Neural progenitor cell (in vitro differentiated cells): ENCODE results near the gene BARD1. TPM values are rescaled to one million over a fixed set of nuclear protein-coding genes. Genes with fewer than 3 reads are reported as not detected.

Experiments
- DNase-seq: peaks from one replicate; pipeline ENCODE4 v3.0.0-alpha.2; 2016; ENCODE audit warnings: low spot score
- H2AFZ ChIP-seq: fragments of 200-600 bp; sonication (generic); replicated peaks from 2 replicates; pipeline ENCODE4 v1.6.1; 2016; ENCODE audit warnings: antibody characterized with exemption
- H3F3A ChIP-seq: fragments of 200-600 bp; sonication (generic); 2 replicates; pipeline ENCODE4 v1.6.1; 2016; ENCODE audit warnings: antibody characterized with exemption, low read depth
- H3K27ac ChIP-seq: fragments of 200-600 bp; sonication (generic); 2 replicates; pipeline ENCODE4 v1.5.1; 2016; ENCODE audit warnings: mild to moderate bottlenecking
- H3K27me3 ChIP-seq: fragments of 200-600 bp; sonication (generic); 2 replicates; pipeline ENCODE4 v1.6.1; 2016; ENCODE audit warnings: mild to moderate bottlenecking, moderate library complexity
- H3K36me3 ChIP-seq: fragments of 200-600 bp; sonication (generic); 2 replicates; pipeline ENCODE4 v1.5.1; 2016
- H3K4me1 ChIP-seq: fragments of 200-600 bp; sonication (generic); 2 replicates; pipeline ENCODE4 v1.6.1; 2016; ENCODE audit warnings: mixed run types
- H3K4me2 ChIP-seq: fragments of 200-600 bp; sonication (generic); 2 replicates; pipeline ENCODE4 v1.6.1; 2016
- H3K4me3 ChIP-seq: fragments of 200-600 bp; sonication (generic); 2 replicates; pipeline ENCODE4 v1.5.1; 2016
- H3K79me2 ChIP-seq: fragments of 200-600 bp; sonication (generic); 2 replicates; pipeline ENCODE4 v1.6.1; 2016; ENCODE audit warnings: low read depth
- H3K9ac ChIP-seq: fragments of 200-600 bp; sonication (generic); 2 replicates; pipeline ENCODE4 v1.6.1; 2016
- H3K9me3 ChIP-seq: fragments of 200-600 bp; sonication (generic); 2 replicates; pipeline ENCODE4 v1.5.1; 2016; ENCODE audit warnings: low read depth
- H4K20me1 ChIP-seq: fragments of 200-600 bp; sonication (generic); 2 replicates; pipeline ENCODE4 v1.6.1; 2016; ENCODE audit warnings: low read depth
- H3K27ac Mint-ChIP-seq: 3 replicates; pipeline ENCODE4 v1.8.0; 2021; ENCODE audit warnings: mixed read lengths
- H3K27me3 Mint-ChIP-seq: 2 replicates; pipeline ENCODE4 v1.8.0; 2022; ENCODE audit warnings: low read depth, mild to moderate bottlenecking, inconsistent platforms, moderate library complexity, mixed read lengths; ENCODE audit not compliant: insufficient read depth
- H3K36me3 Mint-ChIP-seq: 3 replicates; pipeline ENCODE4 v1.8.0; 2021; ENCODE audit warnings: mixed read lengths
- H3K4me1 Mint-ChIP-seq: 3 replicates; pipeline ENCODE4 v1.8.0; 2021; ENCODE audit warnings: mixed read lengths
- H3K4me3 Mint-ChIP-seq: 3 replicates; pipeline ENCODE4 v1.8.0; 2021; ENCODE audit warnings: mild to moderate bottlenecking, moderate library complexity, mixed read lengths
- H3K9me3 Mint-ChIP-seq: 3 replicates; pipeline ENCODE4 v1.8.0; 2020; ENCODE audit warnings: mixed read lengths
- EZH2 ChIP-seq: fragments of 200-600 bp; sonication (generic); IDR thresholded peaks from 2 replicates; pipeline ENCODE4 v1.6.1; 2017; ENCODE audit warnings: antibody characterized with exemption, mild to moderate bottlenecking, moderate library complexity
- EZH2phosphoT487 ChIP-seq: fragments of 200-600 bp; sonication (generic); IDR thresholded peaks from 2 replicates; pipeline ENCODE4 v1.6.1; 2017; ENCODE audit warnings: antibody characterized with exemption
- total RNA-seq: library from RNA; depleted of rRNA; stranded (reverse); fragments of >200 nt; gene quantifications from 2 replicates; pipeline ENCODE4 v1.2.3, GENCODE V29; 2015; ENCODE audit warnings: low replicate concordance
- TF ChIP-seq, protein P1 (sequence below): fragments of 200-600 bp; sonication (generic); IDR thresholded peaks from 2 replicates; pipeline ENCODE4 v1.5.1; 2017; ENCODE audit warnings: antibody characterized with exemption, mild to moderate bottlenecking

The BARD1 gene
- total RNA-seq, 1 donor from 2014 or later = 42.8 TPM

DNA sequence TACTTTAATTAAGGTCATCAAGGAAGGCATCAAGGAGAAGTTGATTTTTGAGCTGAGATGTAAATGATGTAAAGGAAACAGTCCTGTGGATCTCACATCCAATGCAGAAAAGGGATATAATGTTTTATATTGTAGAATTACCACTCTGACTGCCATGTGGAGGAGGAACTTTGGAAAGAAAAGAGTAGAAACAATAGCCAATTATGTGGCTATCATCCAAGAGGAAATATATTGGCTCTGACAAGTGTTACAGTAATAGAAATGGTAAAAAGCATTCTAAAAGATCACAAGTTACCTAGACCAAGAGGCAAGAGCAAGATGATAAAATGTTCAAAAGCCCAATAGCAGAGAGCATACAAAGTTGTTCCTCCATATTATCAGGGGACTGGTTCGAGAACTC lies 26.8 kb downstream of the BARD1 start:
- no peak for DNase-seq
- Mint-ChIP-seq H3K4me1 (no peaks in the 10 kb centered on the region), H3K9me3 (peaks cover 58% of the 10 kb centered on the region), H3K27ac (no peak overlapping the region), H3K27me3 (no peaks in the 10 kb centered on the region), H3K4me3 (no peak overlapping the region), H3K36me3 (peaks cover 82% of the 10 kb centered on the region)
- H3K9ac ChIP-seq = no peak overlapping the region
- no peaks in the 10 kb centered on the region for H3K27me3 ChIP-seq
- TF ChIP-seq EZH2 = no peak
- no peak for TF ChIP-seq EZH2phosphoT487
- TF ChIP-seq, protein P1, sequence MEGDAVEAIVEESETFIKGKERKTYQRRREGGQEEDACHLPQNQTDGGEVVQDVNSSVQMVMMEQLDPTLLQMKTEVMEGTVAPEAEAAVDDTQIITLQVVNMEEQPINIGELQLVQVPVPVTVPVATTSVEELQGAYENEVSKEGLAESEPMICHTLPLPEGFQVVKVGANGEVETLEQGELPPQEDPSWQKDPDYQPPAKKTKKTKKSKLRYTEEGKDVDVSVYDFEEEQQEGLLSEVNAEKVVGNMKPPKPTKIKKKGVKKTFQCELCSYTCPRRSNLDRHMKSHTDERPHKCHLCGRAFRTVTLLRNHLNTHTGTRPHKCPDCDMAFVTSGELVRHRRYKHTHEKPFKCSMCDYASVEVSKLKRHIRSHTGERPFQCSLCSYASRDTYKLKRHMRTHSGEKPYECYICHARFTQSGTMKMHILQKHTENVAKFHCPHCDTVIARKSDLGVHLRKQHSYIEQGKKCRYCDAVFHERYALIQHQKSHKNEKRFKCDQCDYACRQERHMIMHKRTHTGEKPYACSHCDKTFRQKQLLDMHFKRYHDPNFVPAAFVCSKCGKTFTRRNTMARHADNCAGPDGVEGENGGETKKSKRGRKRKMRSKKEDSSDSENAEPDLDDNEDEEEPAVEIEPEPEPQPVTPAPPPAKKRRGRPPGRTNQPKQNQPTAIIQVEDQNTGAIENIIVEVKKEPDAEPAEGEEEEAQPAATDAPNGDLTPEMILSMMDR = no peak
- H2AFZ ChIP-seq = no peak overlapping the region
- H3K79me2 ChIP-seq = peaks cover 62% of the 10 kb centered on the region
- no peaks in the 10 kb centered on the region for H3F3A ChIP-seq
- H3K4me1 ChIP-seq = no peaks in the 10 kb centered on the region
- H3K36me3 ChIP-seq = peaks cover 12% of the 10 kb centered on the region
- no peak overlapping the region for H3K27ac ChIP-seq
- H4K20me1 ChIP-seq = peaks cover 3% of the 10 kb centered on the region
- H3K4me3 ChIP-seq = no peak overlapping the region
- no peaks in the 10 kb centered on the region for H3K9me3 ChIP-seq
- no peak overlapping the region for H3K4me2 ChIP-seq

DNA sequence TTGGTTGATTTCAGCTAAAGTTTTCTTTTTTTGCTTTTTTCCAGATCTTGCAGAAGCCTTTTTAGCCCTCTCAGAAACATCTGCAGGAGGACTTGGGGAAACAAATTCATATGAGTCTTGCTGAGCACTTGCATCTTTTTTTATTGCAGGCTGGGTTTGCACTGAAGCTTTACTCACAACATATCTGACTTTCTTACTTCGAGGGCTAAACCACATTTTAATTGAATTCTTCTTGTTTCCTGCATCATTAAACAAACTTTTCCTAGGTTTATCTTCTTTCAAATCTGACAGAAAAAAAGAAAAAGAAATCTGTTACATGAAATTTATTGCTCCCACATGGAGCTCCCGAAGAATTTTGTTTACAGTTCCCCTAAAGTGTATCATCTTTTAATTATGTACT lies 28.3 kb downstream of the BARD1 start:
- H3K27me3 Mint-ChIP-seq = no peaks in the 10 kb centered on the region
- Histone ChIP-seq H3K9me3 (no peaks in the 10 kb centered on the region), H3K27ac (no peak overlapping the region), H3K4me1 (no peaks in the 10 kb centered on the region), H3K79me2 (peaks cover 56% of the 10 kb centered on the region), H3K4me2 (no peak overlapping the region), H3F3A (no peaks in the 10 kb centered on the region), H4K20me1 (no peaks in the 10 kb centered on the region), H3K4me3 (no peak overlapping the region), H3K9ac (no peak overlapping the region), H3K36me3 (peaks cover 12% of the 10 kb centered on the region), H3K27me3 (no peaks in the 10 kb centered on the region), H2AFZ (no peak overlapping the region)
- H3K4me1 Mint-ChIP-seq = no peaks in the 10 kb centered on the region
- DNase-seq = no peak
- no peak overlapping the region for H3K4me3 Mint-ChIP-seq
- H3K27ac Mint-ChIP-seq = no peak overlapping the region
- peaks cover 65% of the 10 kb centered on the region for H3K9me3 Mint-ChIP-seq
- H3K36me3 Mint-ChIP-seq = peaks cover 88% of the 10 kb centered on the region
- TF ChIP-seq EZH2phosphoT487 (no peak), EZH2 (no peak)
- TF ChIP-seq, protein P1 = no peak

GRCh38 chr2:214775971-214776370 lies 33.5 kb downstream of the BARD1 start:
- H3K9me3 Mint-ChIP-seq = peaks cover 50% of the 10 kb centered on the region
- H3K27ac Mint-ChIP-seq = no peak overlapping the region
- peaks cover 74% of the 10 kb centered on the region for H3K36me3 Mint-ChIP-seq

More at GRCh38 chr2:214775971-214776370, 33.5 kb downstream of the BARD1 start:
- H3K4me2 ChIP-seq = no peak overlapping the region
- no peaks in the 10 kb centered on the region for H3F3A ChIP-seq
- H3K36me3 ChIP-seq = peaks cover 7% of the 10 kb centered on the region
- TF ChIP-seq, protein P1 = no peak
- no peak for TF ChIP-seq EZH2phosphoT487
- TF ChIP-seq EZH2 = no peak
- no peak overlapping the region for H2AFZ ChIP-seq
- H4K20me1 ChIP-seq = no peaks in the 10 kb centered on the region
- no peaks in the 10 kb centered on the region for H3K9me3 ChIP-seq
- H3K79me2 ChIP-seq = peaks cover 20% of the 10 kb centered on the region
- H3K4me1 ChIP-seq = no peaks in the 10 kb centered on the region
- H3K27ac ChIP-seq = no peak overlapping the region
- DNase-seq = no peak
- no peaks in the 10 kb centered on the region for H3K27me3 ChIP-seq
- H3K4me3 ChIP-seq = no peak overlapping the region
- Mint-ChIP-seq H3K4me3 (no peak overlapping the region), H3K4me1 (no peaks in the 10 kb centered on the region), H3K27me3 (no peaks in the 10 kb centered on the region)
- no peak overlapping the region for H3K9ac ChIP-seq
